Hindlimb muscle (tissue), 1 donor: Measurements from ENCODE around the gene ADORA1. TPM values are rescaled to one million over a fixed set of nuclear protein-coding genes. Genes with fewer than 3 reads are reported as not detected.
A peak's percentile ranks its signal among the peaks of the same experiment; 100 is the strongest.

Source experiments
- DNase-seq: peaks from one replicate; pipeline ENCODE4 v3.0.0-alpha.2; 2013
- polyA plus RNA-seq: library from polyadenylated mRNA; unstranded; fragments of 120-200 nt; gene quantifications from one replicate; pipeline ENCODE4 v1.2.1, GENCODE V29; 2013; ENCODE audit not compliant: insufficient read length

ADORA1 gene
- polyA plus RNA-seq, 1 donor, result 8.2 TPM

GRCh38 chr1:203216274-203217138, 89.0 kb downstream of the ADORA1 start:
- peak; percentile 77 for DNase-seq

Other genes with a start within 250 kb of the ADORA1 start
- 6.2 TPM for gene RABIF, start 238.6 kb upstream of the ADORA1 start, polyA plus RNA-seq
- gene KLHL12, start 200.5 kb upstream of the ADORA1 start, polyA plus RNA-seq, result 19.7 TPM
- 62.7 TPM for gene ADIPOR1, start 169.4 kb upstream of the ADORA1 start, polyA plus RNA-seq
- gene CYB5R1, start 160.5 kb upstream of the ADORA1 start, polyA plus RNA-seq, result 94.4 TPM
- 35.5 TPM for gene TMEM183A, start 120.4 kb upstream of the ADORA1 start, polyA plus RNA-seq
- 69.4 TPM for gene PPFIA4, start 101.2 kb upstream of the ADORA1 start, polyA plus RNA-seq
- gene MYOG, start 41.7 kb upstream of the ADORA1 start, polyA plus RNA-seq, result 562 TPM
- 534 TPM for gene MYBPH, start 48.1 kb downstream of the ADORA1 start, polyA plus RNA-seq
- gene CHI3L1, start 59.0 kb downstream of the ADORA1 start, polyA plus RNA-seq, result 1.7 TPM
- 1.7 TPM for gene CHIT1, start 101.9 kb downstream of the ADORA1 start, polyA plus RNA-seq
- 84.9 TPM for gene BTG2, start 177.8 kb downstream of the ADORA1 start, polyA plus RNA-seq
- gene FMOD, start 223.4 kb downstream of the ADORA1 start, polyA plus RNA-seq, result 54.8 TPM